C1 segment of cervical spinal cord (tissue), 14 donors: ENCODE data around the gene ABCC6.
"Not testable (repeated sequence)": the region's sequence is repeated elsewhere in the genome, so short reads cannot be mapped to it uniquely, and the experiment has no call there.

Experiments used
- DNase-seq, 14 donors: peaks; one replicate each; lab custom pipeline; 2025; lab: John Stamatoyannopoulos, UW

ABCC6 gene

DNA sequence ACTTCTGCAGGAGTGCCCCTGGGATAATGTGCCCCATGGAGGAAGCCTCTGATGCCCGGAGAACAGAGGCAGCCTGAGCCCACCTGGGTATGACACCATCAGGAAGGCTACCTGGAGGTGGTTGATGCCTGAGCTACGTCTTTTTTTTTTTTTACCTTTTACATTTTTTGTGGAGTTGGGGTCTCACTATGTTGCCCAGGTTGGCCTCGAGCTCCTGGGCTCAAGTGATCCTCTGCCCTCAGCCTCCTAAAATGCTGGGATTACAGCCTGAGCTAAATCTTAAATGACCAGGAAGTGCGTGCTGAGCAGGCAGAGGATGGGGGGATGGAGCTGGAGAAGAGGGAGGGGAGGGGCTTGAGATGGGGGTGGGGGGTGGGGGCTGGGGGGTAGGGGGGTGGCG, 32.7 kb downstream of the ABCC6 start:
- DNase-seq = no peak

DNA sequence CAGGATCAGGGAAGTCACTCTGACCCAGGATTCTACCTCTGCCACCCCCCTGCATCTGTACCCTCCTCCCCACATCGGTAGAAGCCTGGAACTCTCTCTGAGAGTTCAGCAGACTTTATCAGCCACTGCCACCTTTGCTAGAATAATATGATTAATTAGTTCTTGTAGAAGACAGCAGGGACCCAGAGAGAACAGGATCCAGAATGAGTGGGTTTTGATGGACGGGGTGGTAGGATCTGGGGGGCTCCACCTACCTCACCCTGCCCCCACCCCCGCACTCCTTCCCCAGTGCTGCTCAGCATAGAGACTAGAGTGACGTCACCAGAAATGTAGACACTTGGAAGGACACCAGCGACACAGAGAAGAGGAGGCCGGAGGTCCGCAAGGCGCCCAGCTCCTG, 33.5 kb downstream of the ABCC6 start:
- DNase-seq = no peak

DNA sequence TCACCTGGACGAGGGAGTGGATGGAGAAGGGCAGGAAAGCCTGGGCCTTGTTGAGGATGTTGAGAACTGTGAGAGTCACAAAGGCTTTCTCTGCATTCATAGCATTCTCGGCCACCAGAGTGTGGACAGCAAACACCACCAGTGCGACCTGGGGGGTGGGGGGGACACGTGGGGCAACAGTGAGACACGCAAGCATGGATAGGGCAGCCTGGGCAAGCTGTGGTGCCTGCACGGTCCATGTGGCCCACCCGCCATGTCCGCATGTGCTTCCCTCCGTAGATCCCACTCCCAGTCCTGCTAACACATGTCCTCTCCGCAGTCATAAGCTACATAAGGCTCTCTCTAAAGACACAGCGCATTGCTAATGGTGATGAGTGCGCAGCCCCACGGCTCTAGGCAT, 34.5 kb downstream of the ABCC6 start:
- DNase-seq = no peak

DNA sequence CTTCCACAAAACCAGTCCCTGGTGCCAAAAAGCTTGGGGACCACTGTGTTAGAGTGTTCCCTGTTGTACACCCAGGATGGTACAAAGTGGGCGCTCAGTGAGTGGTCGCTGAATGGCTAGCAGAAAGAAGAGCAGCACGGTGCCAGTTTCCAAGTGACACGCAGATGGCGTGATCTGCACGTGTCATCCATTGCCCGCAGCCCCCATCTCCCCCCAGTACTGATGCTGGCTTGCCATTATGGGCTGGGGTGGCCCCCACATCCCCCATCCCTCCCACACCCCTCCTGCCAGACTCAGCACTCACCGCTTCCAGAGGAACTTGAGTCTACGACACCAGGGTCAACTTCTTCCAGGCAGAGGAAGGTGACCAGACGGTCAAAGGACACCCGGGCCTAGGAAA, 36.5 kb downstream of the ABCC6 start:
- DNase-seq = no peak

DNA sequence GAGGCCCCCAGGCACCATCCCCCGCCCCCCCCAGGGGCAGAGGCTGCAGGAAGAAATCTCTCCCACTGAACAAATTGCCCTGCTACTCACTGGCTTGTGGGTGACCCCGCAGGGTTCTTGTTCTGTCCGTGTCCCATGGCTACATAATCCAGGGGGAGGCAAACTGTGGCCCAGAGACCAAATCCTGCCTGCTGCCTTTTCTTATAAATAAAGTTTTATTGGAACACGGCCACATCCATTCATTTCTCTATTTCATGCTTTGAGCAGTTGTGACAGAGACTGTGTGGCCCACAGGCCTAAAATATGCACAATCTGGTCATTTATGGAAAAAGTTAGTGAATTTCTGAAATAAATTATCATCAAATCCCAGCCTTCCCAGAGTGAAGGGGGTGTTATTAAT, 38.2 kb downstream of the ABCC6 start:
- DNase-seq = no peak

DNA sequence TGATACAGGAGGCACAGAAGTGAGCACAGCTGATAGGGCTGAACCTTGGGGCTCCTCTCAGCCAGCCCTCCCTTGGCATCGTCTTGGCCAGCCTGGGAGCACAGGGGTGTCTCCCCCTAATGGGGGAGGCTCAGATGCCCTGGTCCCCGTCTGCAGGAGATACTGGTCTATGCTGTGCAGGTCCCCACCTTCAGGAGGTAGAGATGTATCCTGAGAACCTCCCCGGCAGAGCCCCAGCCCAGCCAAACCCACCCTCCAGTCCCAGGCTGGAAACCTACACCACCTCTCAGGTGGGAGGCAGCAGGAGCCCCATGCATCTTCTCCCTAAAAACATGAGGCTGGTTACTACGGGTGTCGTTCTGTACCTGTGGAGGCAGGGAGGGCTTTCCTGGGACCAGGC, 38.7 kb downstream of the ABCC6 start:
- no peak for DNase-seq

DNA sequence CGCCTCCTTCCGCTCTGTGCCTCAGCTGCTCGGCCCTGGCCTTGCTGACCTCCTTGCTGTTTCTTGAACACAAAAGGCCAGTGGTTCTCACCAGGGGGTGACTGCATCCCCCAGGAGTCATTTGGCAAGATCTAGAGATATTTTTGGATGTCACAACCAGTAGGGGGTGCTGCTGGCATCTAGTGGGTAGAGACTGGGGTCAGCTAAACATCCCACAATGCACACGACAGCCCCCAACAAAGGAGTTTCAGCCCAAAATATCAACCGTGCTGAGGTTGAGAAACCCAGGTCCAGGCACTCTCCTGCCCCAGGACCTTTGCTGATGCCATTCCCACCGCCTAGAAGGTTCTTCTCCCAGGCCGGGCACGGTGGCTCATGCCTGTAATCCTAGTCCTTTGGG, 39.7 kb downstream of the ABCC6 start:
- DNase-seq = no peak

DNA sequence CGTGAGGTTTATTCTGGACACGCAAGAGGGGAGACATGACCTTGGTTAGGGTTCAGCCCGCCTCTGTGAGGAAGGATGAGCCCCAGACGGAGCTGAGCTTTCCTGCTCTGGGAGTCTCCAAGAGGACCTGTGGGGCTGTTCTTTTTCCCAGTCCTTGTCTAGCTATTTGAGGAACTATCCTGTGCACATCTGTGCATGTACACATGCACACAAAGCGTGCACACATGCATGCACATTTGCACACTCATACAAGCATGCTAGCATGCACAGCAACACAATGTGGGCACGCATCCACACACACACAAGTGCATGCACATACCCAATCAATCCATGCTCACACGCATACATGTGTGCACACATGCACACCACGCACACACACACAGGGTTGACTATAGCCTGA, 40.4 kb downstream of the ABCC6 start:
- DNase-seq = no peak

DNA sequence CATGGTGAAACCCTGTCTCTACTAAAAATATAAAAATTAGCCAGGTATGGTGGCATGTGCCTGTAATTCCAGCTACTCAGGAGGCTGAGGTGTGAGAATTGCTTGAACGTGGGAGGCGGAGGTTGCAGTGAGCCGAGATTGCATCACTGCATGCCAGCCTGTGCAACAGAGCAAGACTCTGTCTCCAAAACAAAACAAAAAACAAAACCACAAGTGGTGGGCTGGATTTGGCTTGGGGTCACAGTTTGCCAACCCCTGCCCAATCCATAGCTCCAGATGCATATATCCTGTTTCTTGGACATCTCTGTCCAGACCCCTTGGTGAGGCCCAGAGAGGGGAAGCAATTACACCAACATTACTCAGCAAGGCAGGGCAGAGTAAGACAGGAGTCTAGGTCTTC, 41.5 kb downstream of the ABCC6 start:
- not testable (repeated sequence) for DNase-seq

DNA sequence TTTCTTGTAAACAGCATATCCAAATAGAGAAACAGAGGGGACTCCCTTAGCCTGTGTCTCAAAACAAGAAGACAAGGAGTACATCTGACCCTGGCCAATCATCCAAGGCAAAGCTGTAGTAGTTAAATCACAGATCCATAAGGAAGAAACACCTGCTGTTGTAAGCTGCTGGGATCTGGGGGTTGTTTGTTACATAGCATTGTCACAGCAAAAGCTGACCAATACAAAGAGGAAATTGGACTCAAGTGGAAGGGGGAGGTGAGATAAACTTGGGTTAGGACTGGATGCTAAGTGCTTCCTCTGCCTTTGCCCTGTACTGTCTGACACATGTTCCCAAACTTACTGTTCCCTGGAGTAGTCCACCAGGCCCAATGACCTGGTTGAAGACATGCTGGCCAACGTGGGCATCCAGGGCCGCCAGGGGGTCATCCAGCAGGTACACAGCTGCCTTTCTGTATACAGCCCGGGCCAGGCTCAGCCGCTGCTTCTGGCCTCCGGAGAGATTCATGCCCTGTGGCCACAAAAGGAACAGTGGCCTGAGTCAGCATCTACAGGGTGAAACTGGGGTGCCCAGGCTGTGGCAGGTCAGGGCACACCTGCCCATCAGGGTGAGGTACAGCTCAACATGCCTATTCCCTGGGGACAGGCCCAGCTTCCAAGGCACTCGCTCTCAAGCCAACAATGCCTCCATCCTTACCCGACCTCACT, 44.7 kb downstream of the ABCC6 start:
- no peak for DNase-seq

DNA sequence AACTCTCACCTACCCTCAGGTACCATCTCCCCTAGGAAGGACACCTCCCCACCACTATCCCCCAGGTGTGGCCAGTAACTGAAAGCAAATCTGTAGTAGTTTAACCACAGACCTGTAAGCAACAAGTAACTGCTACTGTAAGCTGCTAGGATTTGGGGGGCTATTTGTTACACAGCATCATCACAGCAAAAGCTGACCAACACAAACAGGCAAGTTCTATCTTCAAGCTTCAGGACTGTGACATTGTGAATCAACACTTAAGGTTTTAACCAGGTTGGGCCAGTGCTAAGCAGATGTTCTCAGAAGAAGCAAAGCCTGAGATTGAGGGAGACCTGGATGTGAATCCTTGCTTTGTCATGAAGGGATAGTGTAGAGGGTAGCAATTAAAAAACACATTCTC, 47.0 kb downstream of the ABCC6 start:
- no peak for DNase-seq

DNA sequence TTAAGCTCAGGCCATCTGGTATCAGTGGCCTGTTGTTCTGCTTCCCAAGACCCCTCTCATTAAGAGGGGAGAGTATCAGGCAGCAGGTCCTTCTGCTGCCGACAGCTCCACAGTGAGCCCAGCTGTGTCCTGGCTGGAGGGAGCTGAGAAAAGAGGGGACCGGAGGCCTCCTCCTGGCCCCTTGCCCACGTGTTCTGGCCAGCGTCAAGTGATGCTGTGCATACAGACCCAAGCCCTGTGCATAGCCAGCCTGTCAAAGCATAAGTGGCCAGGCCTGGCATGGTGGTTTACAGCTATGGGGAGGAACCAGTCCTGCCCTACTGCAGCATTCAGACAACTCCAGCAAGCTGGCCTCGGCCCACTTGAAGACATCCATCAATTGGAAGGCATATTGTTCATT, 48.0 kb downstream of the ABCC6 start:
- DNase-seq = no peak

DNA sequence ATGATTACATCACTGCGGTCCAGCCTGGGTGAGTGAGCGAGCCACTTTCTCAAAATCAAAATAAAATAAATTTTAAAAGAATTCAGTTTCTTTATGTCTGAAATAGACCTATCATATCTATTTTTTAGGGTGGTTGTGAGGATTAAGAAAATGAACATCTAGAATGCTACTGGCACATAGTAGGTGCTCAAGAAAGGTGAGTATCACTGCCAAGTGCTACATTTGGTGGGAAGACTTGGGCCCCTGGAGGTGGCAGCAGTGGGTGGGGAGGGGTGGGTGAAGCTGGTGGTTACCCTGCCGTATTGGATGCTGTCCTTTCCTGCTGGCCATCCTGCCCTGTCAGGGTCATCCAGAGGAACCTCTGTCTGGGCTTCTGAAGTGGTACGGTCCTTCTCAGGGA, 50.3 kb downstream of the ABCC6 start:
- DNase-seq = no peak

DNA sequence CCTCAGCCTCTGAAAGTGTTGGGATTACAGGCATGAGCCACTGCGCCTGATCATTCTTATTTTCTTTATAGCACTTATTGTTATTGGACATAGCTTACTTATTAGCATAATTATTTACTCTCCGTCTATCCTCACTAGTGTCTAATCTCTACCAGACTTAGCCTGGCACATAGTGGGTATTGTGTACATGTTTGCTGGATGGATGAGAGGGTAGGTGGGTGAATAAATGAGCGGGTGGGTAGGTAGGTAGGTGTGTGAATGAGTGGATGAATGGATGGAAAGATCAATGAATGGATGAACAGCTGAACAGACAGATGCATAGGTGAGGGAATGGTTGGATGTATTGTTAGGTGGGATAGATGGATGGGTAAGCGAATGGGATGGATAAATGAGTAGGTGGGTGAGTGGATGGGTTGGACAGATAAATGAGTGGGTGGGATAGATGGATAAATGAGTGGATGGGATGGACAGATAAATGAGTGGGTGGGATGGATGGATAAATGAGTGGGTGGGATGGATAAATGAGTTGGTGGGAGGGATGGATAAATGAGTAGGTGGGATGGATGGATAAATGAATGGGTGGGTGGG, 51.9 kb downstream of the ABCC6 start:
- DNase-seq = no peak

DNA sequence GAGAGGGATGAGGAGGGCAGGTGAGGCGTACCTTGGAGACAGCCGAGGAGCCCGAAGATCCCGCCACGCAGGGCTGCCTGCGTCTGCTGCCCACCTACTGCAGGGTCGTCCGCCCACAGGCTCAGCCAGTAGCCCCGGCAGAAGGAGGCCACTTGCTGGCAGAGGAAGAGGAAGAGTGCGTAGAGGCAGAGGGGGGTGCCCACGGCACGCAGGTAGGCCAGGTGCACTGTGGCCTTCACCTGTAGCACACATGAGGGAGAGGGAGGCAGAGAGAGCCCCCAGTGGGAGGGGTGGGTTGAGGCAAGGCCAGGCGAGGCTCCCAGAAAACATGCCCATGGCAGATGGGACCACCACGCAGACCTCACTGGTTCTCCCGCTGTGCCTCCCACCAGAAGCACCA, 53.7 kb downstream of the ABCC6 start:
- no peak for DNase-seq

DNA sequence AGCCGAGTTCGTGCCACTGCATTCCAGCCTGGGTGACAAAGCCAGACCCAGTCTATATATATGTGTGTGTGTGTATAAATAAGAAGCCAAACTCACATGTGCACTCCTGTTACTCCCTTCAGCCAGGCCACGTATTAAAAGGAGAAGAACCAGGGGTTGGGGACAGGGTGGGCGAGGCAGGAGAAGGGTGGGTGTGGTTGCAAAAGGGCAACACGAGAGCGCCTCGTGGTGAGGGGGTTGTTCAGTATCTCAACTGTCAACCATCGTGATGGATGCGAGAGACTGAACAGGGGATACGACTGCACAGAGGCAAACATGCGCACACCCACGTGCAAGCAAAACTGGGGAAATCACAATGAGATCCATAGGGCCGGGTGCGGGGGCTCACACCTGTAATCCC, 54.9 kb downstream of the ABCC6 start:
- DNase-seq = no peak

DNA sequence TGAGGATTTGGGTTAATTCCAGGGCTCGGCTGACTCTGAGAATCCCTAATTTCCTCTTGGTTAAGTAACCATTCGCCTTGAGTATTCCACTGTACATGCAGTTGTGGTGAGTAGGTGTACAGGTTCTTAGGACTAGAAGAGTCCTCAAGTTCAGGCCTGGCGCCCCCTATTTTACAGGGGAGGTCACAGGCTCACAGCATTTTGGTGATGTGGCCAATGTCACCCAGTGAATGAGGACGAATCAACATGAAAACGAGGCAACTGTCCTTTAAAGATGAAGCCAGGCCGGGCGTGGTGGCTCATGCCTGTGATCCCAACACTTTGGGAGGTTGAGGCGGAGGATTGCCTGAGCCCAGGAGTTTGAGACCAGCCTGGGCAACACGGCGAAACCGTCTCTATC, 55.4 kb downstream of the ABCC6 start:
- no peak for DNase-seq

DNA sequence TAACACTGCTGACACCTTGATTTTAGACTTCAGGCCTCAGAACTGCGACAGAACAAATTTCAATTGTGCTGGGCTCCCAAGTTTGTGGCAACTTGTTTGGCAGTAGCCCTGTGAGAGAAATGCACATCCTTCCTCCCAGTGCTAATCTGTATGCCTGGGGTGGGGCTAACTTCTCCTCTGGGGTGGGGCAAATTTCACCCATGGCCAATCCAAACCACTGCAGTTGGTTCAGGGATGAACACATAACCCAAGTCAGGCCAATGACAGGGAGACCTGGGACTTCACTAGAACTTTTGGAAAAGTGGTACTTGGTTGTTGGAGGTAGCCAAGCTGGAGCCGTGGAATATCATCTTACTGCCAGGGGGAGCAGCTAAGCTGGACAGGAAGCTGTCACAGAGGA, 56.3 kb downstream of the ABCC6 start:
- no peak for DNase-seq

DNA sequence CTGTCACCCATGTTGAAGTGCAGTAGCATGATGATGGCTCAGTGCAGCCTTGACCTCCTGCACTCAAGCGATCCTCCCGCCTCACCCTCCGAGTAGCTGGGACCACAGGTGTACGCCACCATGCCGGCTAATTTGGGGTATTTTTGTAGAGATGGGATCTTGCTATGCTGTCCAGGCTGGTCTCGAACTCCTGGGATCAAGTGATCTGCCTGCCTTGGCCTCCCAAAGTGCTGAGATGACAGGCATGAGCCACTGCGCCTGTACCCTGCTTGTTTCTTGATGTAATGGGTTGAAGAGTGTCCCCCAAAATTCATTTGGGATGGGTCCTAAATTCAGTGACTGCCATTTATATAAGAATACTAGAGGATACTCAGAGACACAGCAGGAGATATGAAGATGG, 57.2 kb downstream of the ABCC6 start:
- DNase-seq = no peak

DNA sequence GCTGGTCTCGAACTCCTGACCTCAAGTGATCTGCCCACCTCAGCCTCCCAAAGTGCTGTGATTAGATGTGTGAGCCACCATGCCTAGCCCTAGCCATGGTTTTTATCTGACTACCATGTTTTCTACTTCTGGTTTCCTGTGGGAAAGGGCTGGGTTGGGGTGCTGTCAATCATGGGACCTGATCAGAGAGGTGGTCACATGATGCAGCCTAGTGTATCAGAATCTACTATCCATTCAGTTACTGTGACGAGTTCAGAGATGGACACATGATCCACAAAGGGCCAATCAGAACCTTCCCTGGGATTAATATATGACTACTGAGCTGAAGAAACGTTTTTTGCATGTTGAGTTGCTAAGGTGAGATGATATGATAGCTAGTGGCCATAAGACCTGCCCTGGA, 59.1 kb downstream of the ABCC6 start:
- no peak for DNase-seq

DNA sequence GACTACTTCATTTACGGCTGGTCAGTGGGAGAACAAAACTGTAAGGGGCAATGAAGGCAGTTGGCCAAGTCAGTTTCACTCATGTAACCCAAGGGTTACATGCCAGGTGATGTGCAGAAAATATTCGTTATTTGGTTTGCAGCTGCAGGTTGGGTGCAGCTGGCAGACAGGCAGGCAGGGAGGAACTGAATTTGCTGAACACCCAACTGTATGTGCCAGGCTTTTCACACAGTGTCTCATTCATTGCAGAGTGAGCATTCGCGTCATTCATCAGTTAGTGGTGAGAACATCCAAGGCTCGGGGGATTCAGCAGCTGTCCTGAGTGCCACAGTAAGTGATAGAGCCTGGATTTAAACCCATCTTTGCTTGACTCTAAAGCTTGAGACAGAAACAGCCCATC, 59.7 kb downstream of the ABCC6 start:
- DNase-seq = peak in 9 of 14 donors; percentile 9 to 65 (median 24)

DNA sequence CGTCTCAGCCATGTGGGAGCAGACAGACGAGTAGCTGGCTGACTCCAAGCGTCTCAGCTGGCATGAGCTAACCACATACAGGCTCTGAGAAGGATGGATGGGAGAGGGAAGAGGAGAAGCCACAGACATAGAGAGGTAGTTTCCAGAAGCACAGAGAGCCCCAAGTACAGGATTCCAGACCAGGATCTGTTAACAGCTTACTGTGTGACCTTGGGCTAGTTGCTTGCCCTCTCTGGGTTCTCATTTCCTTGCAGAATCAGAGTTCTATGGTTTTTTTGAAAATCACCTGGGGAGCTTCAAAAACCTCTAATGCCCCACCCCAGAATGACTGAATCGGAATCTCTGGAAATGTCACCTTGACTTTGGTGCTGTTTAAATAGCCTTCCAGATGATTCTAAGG, 60.2 kb downstream of the ABCC6 start:
- DNase-seq = no peak

DNA sequence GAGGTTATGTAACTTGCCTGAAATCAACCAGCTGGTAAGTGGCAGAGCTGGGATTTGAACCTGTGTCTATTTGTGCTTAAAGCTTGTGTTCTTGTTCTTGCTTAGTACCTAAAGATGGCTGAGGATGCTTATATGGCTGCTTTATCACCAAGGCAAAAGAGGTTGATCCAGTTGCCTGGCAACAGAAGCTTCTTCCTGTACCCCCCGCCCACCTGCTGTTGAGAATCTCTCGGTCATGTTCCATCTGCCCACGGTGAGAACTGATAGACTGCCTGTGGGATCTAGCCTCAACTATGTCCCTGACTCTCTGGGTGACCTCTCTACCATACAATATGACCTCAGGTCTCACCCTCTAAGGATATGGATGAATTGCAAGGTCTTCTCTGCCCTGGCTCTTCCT, 60.7 kb downstream of the ABCC6 start:
- DNase-seq = no peak

DNA sequence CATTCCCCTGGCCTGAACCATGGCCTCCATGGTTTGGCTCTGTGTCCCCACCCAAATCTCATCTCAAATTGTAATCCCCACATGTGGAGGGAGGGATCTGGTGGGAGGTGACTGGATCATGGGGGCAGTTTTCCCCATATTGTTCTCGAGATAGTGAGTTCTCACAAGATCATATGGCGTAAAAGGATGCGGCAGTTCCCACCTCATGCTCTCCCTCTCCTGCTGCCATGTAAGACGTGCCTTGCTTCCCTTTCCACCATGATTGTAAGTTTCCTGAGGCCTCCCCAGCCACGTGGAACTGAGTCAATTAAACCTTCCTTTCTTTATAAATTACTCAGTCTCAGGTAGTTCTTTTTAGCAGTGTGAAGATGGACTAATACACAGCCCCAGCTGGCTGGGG, 61.5 kb downstream of the ABCC6 start:
- DNase-seq = not testable (repeated sequence)
